Activated CD8-positive, alpha-beta memory T cell treated with anti-CD3 and anti-CD28 coated beads, Interleukin-2, amount 50 U/mL, for 1 hour (primary cell): ENCODE measurements around the gene STRA6.

ENCODE experiments used
- DNase-seq: peaks from one replicate; pipeline ENCODE4 v3.0.0-alpha.2; 2020; ENCODE audit errors: extremely low read depth

Gene STRA6

DNA sequence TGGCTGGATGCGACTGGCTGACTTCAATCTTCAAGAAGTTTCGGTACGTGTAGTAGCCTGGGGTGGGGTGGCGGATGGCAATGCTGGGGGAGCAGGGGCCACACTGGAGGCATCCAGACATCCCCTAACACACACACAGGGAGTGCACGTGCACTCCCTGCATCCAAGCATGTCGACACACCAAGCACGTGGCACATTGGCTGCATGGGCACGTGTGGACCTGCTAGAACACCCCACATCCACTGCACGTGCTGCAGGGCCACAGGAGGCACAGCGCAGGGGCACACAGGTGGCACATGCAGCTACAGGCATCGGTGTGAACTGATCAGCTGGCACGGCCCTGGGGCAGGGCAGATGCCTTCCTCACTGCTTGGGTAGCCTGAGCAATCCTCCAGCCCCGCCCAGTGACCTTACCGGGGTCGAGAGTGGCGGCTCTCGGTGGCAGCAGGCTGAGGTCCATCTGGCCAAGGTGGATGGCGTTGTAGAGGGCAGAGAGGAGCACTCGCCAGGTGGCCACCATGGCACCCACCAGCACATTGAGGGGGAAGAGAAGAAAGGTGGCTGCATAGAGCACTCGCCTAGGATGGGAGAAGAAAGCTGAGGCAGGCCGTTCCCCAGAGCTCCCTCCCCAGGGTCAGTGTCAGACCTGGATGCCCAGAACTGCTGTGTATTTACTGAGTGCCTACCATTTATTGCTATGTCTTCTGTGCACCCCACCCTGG lies 21.5 kb downstream of the STRA6 start:
- DNase-seq: no peak

DNA sequence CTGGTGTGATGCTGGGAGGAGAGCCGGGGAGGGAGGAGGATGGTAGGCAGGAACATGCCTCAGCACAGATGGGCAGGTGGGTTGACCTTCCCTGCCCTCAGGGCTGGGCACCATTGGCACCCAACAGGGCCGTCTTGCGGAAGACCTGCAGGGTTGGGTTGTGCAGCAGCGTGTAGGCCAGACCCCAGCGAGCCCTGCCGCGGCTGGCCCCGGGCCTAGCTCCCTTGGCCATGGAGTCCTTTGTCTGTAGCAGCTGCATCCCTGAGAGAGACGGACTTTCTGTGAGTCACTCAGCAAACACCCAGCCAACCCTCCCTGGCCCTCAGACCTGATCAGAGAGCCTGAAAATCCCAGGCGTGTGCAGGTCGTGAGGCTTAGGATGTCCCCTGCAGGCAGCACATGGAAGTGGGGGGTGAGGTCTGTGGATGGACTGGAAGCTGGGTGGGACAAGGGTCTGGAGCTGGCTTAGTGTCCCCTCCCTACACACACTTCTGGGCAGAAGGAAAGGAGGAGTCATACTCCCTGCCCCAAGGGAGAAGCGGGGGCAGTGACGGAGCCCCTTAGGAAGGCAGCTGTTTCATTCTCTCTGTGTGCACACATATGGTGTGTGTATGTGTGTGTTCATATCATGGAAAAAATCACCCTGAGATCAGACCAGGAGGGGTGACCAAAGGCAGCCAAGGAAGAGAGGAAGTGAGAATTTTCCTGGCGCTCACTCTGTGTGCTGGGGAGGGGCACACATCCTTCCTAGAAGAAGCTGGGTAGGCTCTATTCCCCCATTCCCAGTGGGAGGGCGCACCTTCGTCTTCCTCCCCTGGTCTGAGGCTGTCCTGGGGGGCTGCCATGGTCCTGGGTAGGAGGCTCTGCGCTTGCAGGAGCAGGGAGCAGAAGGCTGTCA lies 22.4 kb downstream of the STRA6 start:
- no peak for DNase-seq

DNA sequence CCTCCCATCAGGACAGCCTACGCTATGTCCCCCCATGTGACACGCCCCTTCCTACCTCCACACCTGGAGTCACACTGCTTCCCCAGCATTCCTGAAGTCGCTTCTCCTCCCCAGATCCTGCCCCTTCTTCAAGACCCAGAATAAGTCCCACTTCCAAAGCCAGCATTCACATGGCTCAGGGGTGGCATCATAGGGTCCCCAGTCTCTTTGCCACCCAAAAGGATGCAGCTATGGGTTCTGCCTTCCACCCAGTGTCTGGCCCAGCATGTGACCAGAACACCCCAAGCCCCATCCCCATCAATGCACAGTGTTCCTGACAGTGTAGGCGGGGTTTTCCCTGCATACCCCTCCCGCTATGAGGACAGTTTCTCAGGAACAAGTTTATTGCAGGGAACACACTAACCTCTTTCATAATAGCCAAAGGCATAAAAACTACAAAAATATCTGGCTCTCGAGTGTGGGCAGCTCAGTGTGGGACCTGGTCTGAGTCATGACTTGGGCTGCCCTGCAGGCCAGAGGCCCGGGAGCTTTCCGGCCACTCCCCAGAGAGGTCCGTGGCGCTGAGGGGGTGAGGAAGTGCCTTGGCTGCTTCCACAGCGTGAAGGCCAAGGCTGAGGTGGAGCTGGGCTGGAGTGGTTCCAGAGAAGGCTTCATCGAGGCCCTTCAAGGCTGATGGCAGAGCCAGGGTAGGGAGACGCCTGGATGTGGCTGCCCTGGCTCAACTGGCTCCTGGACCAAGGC lies 23.3 kb downstream of the STRA6 start:
- DNase-seq: no peak

DNA sequence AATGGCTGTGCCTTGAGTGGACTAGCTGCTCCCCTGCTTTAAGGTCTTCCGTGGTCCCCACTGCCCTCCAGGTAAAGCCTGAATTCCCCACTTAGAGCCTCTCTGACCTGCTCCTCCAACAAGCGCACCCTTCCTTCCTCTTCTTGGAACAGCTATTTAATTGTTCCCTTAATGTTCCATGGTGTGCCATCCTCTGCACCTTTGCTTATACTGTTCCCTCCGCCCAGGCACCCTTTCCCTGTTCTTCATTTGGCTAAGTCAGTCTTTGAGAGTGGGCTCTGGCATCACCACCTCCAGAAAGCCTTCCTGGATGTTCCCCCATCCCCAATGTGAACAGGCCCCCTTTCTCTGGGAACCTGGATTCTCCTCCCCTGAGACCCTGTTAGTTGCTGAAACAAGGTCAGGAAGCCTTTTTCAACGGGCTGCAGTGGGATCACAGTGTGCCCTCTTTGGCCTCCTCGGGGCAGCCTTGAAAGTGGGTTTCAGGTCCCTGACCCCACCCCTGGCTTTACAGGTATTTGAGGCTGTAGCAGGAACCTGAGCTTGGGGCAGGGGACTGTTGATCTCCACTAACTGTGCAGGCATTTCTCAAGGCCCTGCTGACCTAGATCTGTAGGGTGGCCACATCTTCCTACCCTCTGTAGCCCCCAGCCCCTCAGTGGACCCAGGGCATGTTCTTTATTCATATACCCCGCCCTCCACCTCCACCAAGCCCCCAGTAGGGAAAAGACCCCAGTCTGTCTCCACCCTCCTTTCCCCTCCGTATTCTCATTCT lies 24.1 kb downstream of the STRA6 start:
- DNase-seq: no peak

DNA sequence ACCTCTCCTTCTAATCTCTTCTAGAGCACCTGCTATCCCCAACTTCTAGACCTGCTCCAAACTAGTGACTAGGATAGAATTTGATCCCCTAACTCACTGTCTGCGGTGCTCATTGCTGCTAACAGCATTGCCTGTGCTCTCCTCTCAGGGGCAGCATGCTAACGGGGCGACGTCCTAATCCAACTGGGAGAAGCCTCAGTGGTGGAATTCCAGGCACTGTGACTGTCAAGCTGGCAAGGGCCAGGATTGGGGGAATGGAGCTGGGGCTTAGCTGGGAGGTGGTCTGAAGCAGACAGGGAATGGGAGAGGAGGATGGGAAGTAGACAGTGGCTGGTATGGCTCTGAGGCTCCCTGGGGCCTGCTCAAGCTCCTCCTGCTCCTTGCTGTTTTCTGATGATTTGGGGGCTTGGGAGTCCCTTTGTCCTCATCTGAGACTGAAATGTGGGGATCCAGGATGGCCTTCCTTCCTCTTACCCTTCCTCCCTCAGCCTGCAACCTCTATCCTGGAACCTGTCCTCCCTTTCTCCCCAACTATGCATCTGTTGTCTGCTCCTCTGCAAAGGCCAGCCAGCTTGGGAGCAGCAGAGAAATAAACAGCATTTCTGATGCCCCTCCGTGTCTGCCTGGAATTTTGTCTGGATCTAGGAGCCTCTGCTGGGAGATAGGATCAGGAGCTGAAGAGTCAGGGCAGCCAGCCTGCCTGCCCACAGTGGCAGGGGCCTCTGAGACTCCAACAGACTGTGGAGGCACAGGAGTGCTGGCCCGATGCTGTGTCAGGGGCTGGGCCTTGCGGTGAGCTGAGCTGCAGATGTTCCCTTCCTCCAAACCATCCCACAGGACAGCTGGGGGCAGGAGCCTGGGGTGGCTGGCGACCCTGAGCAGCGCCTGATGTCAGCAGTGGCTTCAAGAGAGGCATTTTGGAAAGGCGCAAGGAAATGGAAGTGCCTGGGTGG lies 26.0 kb downstream of the STRA6 start:
- no peak for DNase-seq

DNA sequence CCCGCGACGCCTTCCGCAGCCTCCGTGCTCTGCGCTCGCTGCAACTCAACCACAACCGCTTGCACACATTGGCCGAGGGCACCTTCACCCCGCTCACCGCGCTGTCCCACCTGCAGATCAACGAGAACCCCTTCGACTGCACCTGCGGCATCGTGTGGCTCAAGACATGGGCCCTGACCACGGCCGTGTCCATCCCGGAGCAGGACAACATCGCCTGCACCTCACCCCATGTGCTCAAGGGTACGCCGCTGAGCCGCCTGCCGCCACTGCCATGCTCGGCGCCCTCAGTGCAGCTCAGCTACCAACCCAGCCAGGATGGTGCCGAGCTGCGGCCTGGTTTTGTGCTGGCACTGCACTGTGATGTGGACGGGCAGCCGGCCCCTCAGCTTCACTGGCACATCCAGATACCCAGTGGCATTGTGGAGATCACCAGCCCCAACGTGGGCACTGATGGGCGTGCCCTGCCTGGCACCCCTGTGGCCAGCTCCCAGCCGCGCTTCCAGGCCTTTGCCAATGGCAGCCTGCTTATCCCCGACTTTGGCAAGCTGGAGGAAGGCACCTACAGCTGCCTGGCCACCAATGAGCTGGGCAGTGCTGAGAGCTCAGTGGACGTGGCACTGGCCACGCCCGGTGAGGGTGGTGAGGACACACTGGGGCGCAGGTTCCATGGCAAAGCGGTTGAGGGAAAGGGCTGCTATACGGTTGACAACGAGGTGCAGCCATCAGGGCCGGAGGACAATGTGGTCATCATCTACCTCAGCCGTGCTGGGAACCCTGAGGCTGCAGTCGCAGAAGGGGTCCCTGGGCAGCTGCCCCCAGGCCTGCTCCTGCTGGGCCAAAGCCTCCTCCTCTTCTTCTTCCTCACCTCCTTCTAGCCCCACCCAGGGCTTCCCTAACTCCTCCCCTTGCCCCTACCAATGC lies 27.1 kb downstream of the STRA6 start:
- DNase-seq: no peak

DNA sequence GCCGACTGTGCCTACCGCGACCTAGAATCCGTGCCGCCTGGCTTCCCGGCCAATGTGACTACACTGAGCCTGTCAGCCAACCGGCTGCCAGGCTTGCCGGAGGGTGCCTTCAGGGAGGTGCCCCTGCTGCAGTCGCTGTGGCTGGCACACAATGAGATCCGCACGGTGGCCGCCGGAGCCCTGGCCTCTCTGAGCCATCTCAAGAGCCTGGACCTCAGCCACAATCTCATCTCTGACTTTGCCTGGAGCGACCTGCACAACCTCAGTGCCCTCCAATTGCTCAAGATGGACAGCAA lies 27.7 kb downstream of the STRA6 start:
- no peak for DNase-seq

DNA sequence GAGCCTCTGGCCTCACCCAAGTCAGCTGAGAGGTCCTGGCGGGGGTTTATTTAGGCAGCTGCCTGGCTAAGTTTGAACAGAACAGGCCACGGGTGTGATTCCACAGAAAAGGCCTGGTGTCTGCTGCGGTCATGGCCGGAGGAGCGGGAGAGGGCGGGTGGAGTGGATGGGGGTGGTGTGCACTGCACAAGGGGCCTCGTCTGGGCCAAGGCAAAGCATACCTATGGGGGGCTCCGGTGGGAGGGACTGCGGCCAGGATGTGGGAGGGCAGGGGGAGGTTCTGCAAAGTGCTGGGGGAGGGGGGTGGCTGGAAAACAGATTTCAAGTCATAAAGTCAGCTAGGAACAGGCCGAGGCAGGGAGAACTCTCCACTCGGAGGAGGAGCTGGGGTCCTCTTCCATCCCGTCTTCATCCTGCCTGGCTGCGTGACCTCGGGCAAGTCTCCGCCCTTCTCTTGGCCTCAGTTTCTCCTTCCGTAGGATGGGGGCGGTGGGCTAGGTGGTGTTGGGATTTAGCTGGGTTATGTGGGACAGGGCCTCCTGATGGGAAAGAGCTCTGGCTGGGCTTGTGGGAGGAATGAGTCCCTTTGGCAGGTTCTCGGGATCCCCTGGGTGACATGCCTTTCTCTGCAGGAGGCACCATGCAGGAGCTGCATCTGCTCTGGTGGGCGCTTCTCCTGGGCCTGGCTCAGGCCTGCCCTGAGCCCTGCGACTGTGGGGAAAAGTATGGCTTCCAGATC lies 28.2 kb downstream of the STRA6 start:
- DNase-seq: no peak

DNA sequence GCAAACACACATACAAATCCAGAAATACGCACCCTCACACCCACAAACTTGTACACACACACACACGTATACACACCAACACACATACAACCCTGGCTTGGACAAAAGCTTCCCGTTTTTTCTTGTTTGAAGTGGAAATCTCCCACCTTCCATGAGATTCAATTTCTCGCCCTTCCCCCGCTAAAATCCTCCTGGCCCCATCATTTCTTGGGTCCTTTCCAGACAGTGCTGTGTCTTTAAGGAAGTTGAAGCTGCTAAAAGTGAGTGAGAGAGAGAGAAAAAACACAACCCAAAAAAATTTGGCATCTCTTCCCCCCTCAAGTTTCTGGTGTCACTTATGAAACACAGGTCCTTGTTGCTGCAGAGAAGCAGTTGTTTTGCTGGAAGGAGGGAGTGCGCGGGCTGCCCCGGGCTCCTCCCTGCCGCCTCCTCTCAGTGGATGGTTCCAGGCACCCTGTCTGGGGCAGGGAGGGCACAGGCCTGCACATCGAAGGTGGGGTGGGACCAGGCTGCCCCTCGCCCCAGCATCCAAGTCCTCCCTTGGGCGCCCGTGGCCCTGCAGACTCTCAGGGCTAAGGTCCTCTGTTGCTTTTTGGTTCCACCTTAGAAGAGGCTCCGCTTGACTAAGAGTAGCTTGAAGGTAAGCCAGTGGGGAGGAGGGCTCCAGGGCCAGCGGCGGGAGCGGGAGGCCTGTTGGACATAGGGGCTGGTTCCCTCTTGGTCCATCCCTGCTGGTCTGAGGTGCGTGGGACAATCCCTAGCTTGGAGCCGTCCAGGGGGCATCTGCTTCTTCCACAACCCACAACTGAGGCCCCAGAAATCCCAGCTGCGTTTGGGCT lies 29.0 kb downstream of the STRA6 start, which contains the start of gene ISLR:
Gene ISLR (plus strand): TSS at position 331 of the 839 bp plus-strand sequence. CDS start 1,149 bp downstream, outside the sequence.
- DNase-seq: no peak

DNA sequence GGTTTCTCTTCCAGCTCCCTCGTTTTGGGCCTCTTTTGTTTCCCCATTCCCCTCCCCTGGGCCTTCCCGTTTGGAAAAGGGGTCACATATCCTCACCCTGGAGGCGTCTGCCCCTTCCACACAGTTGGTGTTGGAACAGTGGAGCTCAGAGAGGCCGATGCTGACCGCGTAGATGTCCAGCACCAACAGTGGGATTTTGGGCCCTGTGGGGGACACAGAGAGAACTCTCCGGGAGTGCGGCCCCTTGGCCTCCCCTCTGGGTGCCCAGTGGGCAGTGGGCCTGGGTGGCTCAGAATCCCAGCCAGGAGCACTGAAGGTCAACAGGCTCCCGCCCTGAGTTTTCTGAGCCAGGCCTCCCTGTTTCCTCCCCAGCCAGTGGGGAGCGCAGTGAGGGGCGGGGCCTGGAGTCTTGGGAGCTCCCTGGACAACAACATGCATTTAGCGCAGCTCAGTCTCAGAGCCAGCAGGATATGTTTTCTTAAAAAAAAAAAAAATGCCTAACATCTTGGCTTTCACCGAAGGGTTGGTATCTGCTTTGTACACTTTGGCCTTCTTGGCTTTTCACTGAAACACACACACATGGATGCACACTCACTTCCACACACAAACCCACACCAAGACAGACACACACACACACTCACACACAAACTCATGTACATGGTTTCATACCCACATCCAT lies 29.7 kb downstream of the STRA6 start:
- DNase-seq: no peak

DNA sequence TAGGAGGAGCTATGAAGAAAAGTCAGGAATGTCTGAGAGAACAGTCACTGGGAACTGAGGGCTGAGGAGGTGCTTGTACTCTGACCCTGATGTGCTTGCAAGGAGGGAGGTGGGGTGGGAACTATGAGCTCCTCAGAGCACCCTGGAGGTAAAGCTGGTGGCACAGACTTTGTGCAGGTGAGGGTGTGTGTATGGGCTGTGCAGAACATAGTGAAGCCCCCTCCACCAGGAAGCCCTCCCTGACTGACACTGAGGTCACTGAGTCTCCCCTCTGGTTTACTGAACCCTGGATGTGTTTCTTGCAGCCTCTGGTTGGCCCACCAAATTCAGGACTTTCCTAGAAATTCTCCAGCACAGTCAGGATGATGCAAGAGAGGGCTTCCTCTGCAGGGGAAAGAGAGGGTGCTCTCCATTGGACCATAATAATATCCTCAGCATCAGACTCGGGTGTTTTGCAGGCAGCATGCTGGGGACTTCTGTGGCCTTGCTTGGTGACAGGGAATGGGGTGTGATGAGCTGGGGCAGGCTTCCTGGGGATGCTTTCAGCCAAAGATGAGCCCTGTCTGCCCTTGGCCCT lies 30.5 kb downstream of the STRA6 start:
- DNase-seq: no peak

DNA sequence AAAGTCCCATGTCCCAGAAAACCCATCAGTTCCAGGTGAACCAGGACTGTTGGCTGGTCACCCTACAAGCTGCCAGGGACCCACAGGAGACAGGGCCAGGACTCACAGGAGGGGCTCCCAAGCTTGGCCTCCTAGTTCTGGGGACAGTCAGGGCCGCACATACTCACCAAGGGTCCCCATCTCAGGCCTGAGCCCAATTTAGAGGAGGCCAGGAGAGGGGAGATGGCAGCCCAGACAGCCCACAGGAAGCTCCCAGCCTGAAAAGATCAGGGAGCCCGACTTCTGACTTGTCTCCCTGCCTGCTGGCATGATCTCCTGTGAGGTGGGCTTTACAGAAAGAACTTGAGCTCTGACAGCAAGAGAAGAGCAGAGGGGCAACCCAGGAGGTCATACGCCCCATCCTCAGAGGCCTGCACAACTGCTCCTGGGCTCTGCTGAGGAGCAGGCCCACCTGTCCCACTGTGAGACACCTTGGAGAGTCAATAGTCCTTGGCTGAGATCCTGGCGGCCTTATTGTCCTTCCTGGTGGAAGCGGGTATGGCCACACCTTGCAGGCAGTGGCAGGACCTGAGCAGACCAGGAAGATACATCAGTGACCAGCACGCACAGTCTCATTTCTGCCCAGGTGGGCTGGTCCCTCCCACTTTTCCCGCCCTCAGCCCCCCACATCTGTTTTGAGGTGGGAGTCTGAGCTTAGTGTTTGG lies 31.6 kb downstream of the STRA6 start:
- no peak for DNase-seq

DNA sequence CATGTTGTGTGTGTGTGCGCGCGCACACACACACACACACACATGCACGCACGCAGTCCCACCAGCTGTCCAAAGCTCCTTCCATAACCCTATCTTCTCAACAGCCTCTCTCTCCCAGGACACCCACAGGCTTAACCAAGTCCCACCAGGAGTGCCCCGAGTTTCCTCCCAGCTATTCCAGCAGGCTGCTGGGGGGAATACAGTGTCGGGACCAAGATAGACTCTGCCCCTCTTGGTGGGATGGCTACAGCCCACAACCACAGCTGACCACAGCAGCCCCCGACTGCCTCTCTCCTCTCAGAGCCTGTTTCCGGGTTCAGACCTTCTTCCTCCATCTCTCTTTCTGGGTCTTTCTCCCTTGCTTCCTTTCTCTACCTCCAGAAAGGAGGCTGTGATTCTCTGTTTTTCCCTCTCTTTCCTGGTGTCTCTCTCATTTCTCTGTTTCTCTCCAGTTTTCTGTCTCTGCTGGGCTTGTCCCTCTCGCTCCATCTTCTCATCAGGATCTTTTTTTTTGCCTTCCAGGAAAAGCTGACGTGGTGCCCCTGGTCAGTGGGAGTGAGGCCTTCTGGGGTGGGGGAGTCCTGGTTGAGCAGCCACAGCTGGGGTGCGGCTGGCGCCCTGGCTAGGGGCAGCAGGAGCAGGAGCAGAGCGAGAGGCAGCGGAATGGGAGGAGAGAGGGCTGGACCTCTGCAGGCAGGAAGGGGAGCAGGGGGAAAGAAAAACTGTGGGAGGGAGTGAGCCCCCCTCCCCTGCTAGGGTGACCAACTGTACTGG lies 32.3 kb downstream of the STRA6 start:
- no peak for DNase-seq

DNA sequence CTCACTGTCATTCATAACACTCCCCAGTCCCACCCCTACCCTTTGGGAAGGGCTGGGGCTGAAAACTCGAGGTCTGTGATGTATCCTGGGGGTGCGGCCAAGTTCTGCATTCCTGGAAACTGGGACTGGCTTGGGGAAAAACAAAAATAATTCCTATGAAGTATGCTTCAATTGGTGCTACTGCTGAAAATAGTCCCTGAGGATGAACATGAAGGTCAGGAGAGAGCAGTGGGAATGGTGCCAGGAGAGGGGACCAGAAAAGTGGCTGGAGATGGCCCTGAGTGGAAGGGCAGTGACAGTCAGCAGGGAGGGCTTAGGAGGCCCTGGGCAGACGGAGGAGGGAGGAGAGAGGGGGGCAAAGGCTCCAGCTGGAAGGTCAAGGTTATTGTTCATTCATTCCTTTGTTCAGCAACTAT lies 33.9 kb downstream of the STRA6 start:
- no peak for DNase-seq

DNA sequence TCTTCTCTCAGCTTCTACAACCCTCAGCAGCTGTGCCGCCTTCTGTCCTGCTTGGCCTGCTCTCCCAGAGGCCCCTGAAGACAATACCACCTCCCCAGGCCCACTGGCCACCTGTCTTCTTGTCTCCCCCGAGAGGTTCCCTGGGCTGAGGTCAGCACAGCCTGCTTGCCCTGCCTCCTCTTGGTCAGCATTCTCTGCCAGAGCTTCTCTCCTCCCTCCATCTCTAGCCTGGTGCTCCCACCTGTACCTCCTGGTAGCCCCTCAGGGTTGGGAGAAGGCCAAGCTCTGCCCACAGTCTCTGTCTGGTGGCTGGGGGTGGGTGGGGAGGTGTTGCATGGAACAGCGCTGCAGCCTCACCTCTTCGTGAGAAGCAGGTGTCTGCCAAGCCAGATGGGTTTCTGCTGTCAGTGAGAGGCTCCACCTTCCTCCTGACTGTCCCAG lies 34.7 kb downstream of the STRA6 start:
- no peak for DNase-seq
